ENCODE measurements around the gene MBNL1.

MBNL1 gene

GRCh38 chr3:152287898-152288576 lies 19.3 kb downstream of the MBNL1 start:
- Histone ChIP-seq H3K27ac (ENCODE audit: low read length) (no peak overlapping the region), H3K4me2 (ENCODE audit: insufficient read depth, low read length) (0 out of 2 replicates have a peak overlapping the region, but pooled peaks have one; percentile 2), H3K36me3 (ENCODE audit: insufficient read depth, low read length) (peaks cover 7% of the 10 kb centered on the region), H3K9me3 (ENCODE audit: insufficient read depth, low read length, severe bottlenecking) (no peaks in the 10 kb centered on the region), H3K4me1 (ENCODE audit: insufficient read depth, low read length) (peaks cover 77% of the 10 kb centered on the region), H3K9ac (ENCODE audit: low read depth, low read length) (no peak overlapping the region), H4K20me1 (ENCODE audit: insufficient read depth, low read length) (peaks cover 76% of the 10 kb centered on the region), H3K4me3 (ENCODE audit: low read depth in 1 of 2, low read length in 2 of 2) (no peak overlapping the region), H3K79me2 (ENCODE audit: insufficient read depth, low read length) (peaks cover 97% of the 10 kb centered on the region), H2AFZ (ENCODE audit: low read depth, low read length) (no peak overlapping the region), H3K27me3 (ENCODE audit: insufficient read depth, low read length, poor library complexity) (no peaks in the 10 kb centered on the region)
- ATAC-seq (ENCODE audit: insufficient read depth, low read depth) (no peak), DNase-seq (no peak)
- no peak for TF ChIP-seq CTCF (IDR thresholded peaks at IDR 0.05; ENCODE audit: borderline replicate concordance, extremely low read depth, low read length, poor library complexity, severe bottlenecking)

- H2AFZ ChIP-seq (ENCODE audit: low read depth, low read length) = no peak overlapping the region
- no peaks in the 10 kb centered on the region for H3K27me3 ChIP-seq (ENCODE audit: insufficient read depth, low read length, poor library complexity)
- H3K9me3 ChIP-seq (ENCODE audit: insufficient read depth, low read length, severe bottlenecking) = no peaks in the 10 kb centered on the region
- peaks cover 75% of the 10 kb centered on the region for H3K4me1 ChIP-seq (ENCODE audit: insufficient read depth, low read length)
- no peak overlapping the region for H3K27ac ChIP-seq (ENCODE audit: low read length)
- no peak overlapping the region for H3K4me3 ChIP-seq (ENCODE audit: low read depth in 1 of 2, low read length in 2 of 2)
- DNase-seq = no peak
- peaks cover 76% of the 10 kb centered on the region for H4K20me1 ChIP-seq (ENCODE audit: insufficient read depth, low read length)
- 0 out of 2 replicates have a peak overlapping the region, but pooled peaks have one; percentile 2 for H3K4me2 ChIP-seq (ENCODE audit: insufficient read depth, low read length)
- TF ChIP-seq CTCF (IDR thresholded peaks at IDR 0.05; ENCODE audit: borderline replicate concordance, extremely low read depth, low read length, poor library complexity, severe bottlenecking) (no peak), EZH2 (IDR thresholded peaks at IDR 0.05; ENCODE audit: borderline replicate concordance, low read depth, low read length, severe bottlenecking) (no peak)
- ATAC-seq (ENCODE audit: insufficient read depth, low read depth) = no peak
- H3K9ac ChIP-seq (ENCODE audit: low read depth, low read length) = no peak overlapping the region
- peaks cover 11% of the 10 kb centered on the region for H3K36me3 ChIP-seq (ENCODE audit: insufficient read depth, low read length)
- peaks cover 97% of the 10 kb centered on the region for H3K79me2 ChIP-seq (ENCODE audit: insufficient read depth, low read length)
Measured at GRCh38 chr3:152288681-152289080, 20.0 kb downstream of the MBNL1 start.

- H4K20me1 ChIP-seq (ENCODE audit: insufficient read depth, low read length) = peaks cover 72% of the 10 kb centered on the region
- no peaks in the 10 kb centered on the region for H3K9me3 ChIP-seq (ENCODE audit: insufficient read depth, low read length, severe bottlenecking)
- no peak for DNase-seq
- no peak overlapping the region for H3K4me3 ChIP-seq (ENCODE audit: low read depth in 1 of 2, low read length in 2 of 2)
- H3K9ac ChIP-seq (ENCODE audit: low read depth, low read length) = no peak overlapping the region
- peaks cover 11% of the 10 kb centered on the region for H3K36me3 ChIP-seq (ENCODE audit: insufficient read depth, low read length)
- ATAC-seq (ENCODE audit: insufficient read depth, low read depth) = no peak
- no peak for TF ChIP-seq EZH2 (IDR thresholded peaks at IDR 0.05; ENCODE audit: borderline replicate concordance, low read depth, low read length, severe bottlenecking)
- no peak for TF ChIP-seq CTCF (IDR thresholded peaks at IDR 0.05; ENCODE audit: borderline replicate concordance, extremely low read depth, low read length, poor library complexity, severe bottlenecking)
- H3K4me1 ChIP-seq (ENCODE audit: insufficient read depth, low read length) = peaks cover 64% of the 10 kb centered on the region
- no peak overlapping the region for H3K4me2 ChIP-seq (ENCODE audit: insufficient read depth, low read length)
- no peak overlapping the region for H2AFZ ChIP-seq (ENCODE audit: low read depth, low read length)
- H3K27ac ChIP-seq (ENCODE audit: low read length) = no peak overlapping the region
- H3K79me2 ChIP-seq (ENCODE audit: insufficient read depth, low read length) = peaks cover 97% of the 10 kb centered on the region
- no peaks in the 10 kb centered on the region for H3K27me3 ChIP-seq (ENCODE audit: insufficient read depth, low read length, poor library complexity)
Measured at GRCh38 chr3:152289708-152290107, 21.0 kb downstream of the MBNL1 start.

Measured in DND-41 (cell line).